Coronary artery (tissue), 2 donors: Measurements from ENCODE around the gene ABLIM2.
"Not testable (repeated sequence)": the region's sequence is repeated elsewhere in the genome, so short reads cannot be mapped to it uniquely, and the experiment has no call there.

Experiments used
- DNase-seq: peaks from one replicate; pipeline ENCODE4 v3.0.0-alpha.2; 2017; ENCODE audit warnings: low spot score
- H3K27ac ChIP-seq, 2 donors: fragments of 200-600 bp; sonication (generic); one replicate each; pipeline ENCODE4 v1.5.1; 2016 to 2019
- H3K4me3 ChIP-seq: fragments of 200-600 bp; sonication (generic); 2 replicates; pipeline ENCODE4 v1.5.1; 2016; ENCODE audit warnings: mild to moderate bottlenecking, moderate library complexity
- CTCF ChIP-seq: fragments of 200-600 bp; sonication (generic); IDR thresholded peaks from one replicate; pipeline ENCODE4 v1.5.1; 2019; ENCODE audit warnings: antibody characterized with exemption

Gene ABLIM2

GRCh38 chr4:8146157-8146556 lies 12.5 kb downstream of the ABLIM2 start:
- no peak overlapping the region for H3K4me3 ChIP-seq
- DNase-seq: no peak
- no peak for TF ChIP-seq CTCF
- no peak overlapping the region for H3K27ac ChIP-seq

GRCh38 chr4:8144359-8144758 lies 14.3 kb downstream of the ABLIM2 start:
- no peak for TF ChIP-seq CTCF
- Histone ChIP-seq H3K4me3 (peak overlapping the region; percentile 18), H3K27ac (no peak overlapping the region)
- no peak for DNase-seq

GRCh38 chr4:8143392-8144140 lies 15.0 kb downstream of the ABLIM2 start:
- TF ChIP-seq CTCF: no peak
- Histone ChIP-seq H3K4me3 (no peak overlapping the region), H3K27ac (no peak overlapping the region)
- no peak for DNase-seq

- TF ChIP-seq CTCF: no peak
- Histone ChIP-seq H3K4me3 (no peak overlapping the region), H3K27ac (no peak overlapping the region)
- DNase-seq: no peak
Measured at GRCh38 chr4:8142556-8142955, 16.1 kb downstream of the ABLIM2 start.

GRCh38 chr4:8141935-8142334 lies 16.7 kb downstream of the ABLIM2 start:
- DNase-seq: no peak

GRCh38 chr4:8140915-8141314 lies 17.7 kb downstream of the ABLIM2 start:
- TF ChIP-seq CTCF: no peak
- DNase-seq: no peak
- no peak overlapping the region for H3K4me3 ChIP-seq
- H3K27ac ChIP-seq: no peak overlapping the region

More at GRCh38 chr4:8141935-8142334, 16.7 kb downstream of the ABLIM2 start:
- TF ChIP-seq CTCF: no peak
- Histone ChIP-seq H3K4me3 (no peak overlapping the region), H3K27ac (no peak overlapping the region)

GRCh38 chr4:8139726-8140125 lies 18.9 kb downstream of the ABLIM2 start:
- not testable (repeated sequence) for H3K27ac ChIP-seq, H3K4me3 ChIP-seq, DNase-seq
